ENCODE results near the gene CA9.

CA9 gene

GRCh38 chr9:35717132-35717870 lies 43.6 kb downstream of the CA9 start:
- DNase-seq (ENCODE audit: low read depth) = no peak

GRCh38 chr9:35718721-35719511 lies 45.2 kb downstream of the CA9 start:
- no peak for DNase-seq (ENCODE audit: low read depth)

DNA sequence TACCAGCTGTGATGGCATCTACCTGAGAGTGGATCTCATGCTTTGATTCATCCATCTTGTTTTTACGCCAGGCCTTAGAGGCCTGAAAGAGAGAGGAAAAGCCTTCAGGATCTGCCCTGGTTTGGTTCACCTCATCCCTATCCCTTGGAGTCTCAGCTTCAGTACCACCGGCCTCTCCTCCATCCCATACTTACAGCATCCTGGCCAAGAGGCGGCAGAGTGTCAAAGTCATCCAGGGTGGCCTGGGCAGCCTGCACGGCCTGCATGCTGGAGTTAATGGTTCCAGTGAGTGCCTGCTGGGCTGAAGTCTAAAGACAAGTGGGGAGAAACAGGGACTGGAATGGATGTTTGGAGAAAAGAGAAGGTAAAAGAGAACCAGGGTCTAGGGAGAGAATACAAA lies 45.8 kb downstream of the CA9 start:
- no peak for DNase-seq (ENCODE audit: low read depth)

DNA sequence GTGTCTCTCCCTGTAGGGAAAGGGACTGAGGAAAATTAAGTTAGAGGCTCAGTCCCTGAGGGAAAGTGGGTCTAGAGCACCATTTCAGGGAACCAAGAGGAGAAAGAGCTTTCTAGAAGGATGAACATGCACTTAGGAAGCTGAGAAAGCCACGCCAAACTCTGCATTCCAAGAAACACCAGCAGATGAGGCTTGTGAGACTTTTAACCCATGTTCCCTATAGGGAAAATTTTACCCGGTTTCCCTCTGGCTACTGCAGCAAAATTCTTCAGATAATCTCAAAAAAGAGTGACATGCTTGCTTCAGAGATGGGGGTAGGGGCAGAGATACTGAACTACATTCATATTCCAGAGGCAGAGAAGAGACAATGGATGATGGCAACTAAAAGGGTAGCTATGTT lies 49.7 kb downstream of the CA9 start:
- no peak for DNase-seq (ENCODE audit: low read depth)

- DNase-seq (ENCODE audit: low read depth) = no peak
Observed at GRCh38 chr9:35723908-35724307, 50.2 kb downstream of the CA9 start.

DNA sequence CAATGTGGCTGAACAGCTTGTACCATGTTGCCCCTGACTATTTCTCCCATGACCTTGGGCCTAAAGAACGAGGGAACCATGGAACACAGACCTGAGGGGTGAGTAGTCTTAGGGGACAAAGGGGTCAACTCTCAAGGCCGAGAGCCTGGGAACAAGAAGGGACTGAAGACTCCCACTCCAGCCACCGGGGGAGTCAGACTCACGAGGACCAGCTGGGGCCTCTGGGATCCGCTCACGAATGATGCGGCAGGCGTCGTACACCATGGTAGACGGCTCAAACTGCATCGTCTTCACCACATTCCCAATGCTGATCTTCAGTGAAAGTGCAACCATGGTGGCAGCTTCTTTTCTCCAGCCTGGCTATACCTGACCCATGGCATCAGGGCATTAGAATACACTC lies 51.6 kb downstream of the CA9 start:
- DNase-seq (ENCODE audit: low read depth) = no peak

GRCh38 chr9:35726931-35727330 lies 53.2 kb downstream of the CA9 start:
- DNase-seq (ENCODE audit: low read depth) = no peak

DNA sequence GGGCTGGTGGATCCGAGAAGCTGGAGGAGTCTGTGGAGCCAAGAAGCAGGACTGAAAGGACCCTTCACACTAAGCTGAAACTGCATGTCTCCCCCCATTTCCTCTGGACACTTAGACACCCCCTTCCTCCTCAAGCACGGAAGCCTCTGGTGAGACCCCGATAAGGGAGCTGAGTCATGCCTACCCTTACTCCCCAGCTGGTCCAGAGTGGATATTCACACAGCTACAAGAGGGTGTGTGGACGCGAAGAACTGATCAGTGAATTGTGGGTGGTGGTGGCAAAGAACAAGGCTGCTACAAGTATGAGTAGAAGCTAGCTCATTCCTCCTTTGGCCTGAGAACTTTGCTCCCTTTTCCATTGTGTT lies 53.9 kb downstream of the CA9 start:
- no peak for DNase-seq (ENCODE audit: low read depth)

GRCh38 chr9:35728041-35728971 lies 54.6 kb downstream of the CA9 start:
- DNase-seq (ENCODE audit: low read depth) = peak; percentile 98

GRCh38 chr9:35729101-35729500 lies 55.4 kb downstream of the CA9 start:
- DNase-seq (ENCODE audit: low read depth) = no peak

DNA sequence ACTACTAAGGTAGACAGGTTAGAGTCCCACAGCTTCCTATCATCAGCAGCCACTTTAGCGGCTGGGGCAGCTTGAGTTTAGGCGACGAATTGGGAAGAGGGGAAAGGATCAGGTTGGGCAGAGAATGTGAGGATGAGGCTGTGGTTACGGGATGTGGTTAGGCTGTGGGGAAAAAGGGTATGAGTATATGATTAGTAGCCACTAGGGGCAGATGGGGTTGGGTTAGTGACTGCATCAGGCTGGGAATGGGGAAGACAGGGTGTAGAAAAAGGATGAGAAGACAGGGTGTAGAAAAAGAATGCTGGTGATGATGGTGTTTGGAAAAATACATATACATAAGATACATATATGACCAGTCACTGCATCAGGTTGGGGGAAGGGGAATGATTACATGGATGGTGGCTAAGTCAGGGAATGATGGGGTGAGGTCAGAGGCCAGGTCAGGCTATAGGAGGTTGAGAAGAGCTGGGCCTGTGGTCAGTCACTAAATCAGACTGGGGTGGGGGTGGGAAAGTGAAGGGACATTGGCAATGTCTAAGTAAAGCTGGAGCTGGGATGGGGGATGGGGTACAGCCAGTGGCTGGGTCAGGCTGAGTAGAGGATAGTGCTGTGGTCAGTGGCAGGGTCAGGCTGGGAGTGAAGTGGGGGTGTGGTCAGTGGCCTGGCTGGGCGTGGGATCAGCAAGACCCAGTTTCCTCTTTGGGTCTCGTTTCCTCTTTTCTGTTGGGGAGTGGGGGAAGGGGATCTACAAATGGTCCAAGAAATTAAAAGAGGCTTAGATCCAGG lies 56.2 kb downstream of the CA9 start:
- peak; percentile 88 for DNase-seq (ENCODE audit: low read depth)

DNA sequence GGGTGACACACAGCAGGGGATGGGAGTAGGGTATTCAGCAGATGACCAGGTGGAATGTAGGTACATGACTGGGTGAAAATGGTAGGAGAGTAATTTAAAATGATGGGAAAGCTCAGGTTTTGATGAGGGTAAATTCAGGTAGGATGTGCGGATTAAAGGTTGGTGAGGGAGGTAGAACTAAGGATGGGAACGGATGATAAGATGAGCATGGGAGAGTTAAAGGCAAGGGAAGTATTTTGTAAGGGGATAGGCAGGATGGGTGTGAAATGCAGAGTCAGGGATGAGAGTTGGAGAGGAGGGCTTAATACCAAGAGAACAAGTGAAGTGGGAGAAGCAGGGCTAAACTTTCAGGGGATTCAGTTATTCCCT lies 56.7 kb downstream of the CA9 start:
- no peak for DNase-seq (ENCODE audit: low read depth)
